Liver (tissue), 9 donors: ENCODE data around the gene GPR176. TPM values are rescaled to one million over a fixed set of nuclear protein-coding genes. Genes with fewer than 3 reads are reported as not detected.
A peak's percentile ranks its signal among the peaks of the same experiment; 100 is the strongest.

Source experiments
- DNase-seq: peaks from one replicate; pipeline ENCODE4 v3.0.0-alpha.2; 2017; ENCODE audit warnings: low spot score
- H3K27ac ChIP-seq, 2 donors: one replicate each; pipeline ENCODE4 v1.7.0; 2013; ENCODE audit warnings: inconsistent platforms in 2 of 2, low read length in 2 of 2, control low read depth in 1 of 2, low read depth in 1 of 2, mild to moderate bottlenecking in 1 of 2
- H3K27me3 ChIP-seq, 4 donors: one replicate each; pipeline versions ENCODE4 v1.6.1 to v1.7.0; 2013; ENCODE audit warnings: low read length in 3 of 4, inconsistent platforms in 1 of 4, mild to moderate bottlenecking in 1 of 4, moderate library complexity in 1 of 4; ENCODE audit not compliant: control insufficient read depth in 4 of 4, insufficient read depth in 4 of 4
- H3K36me3 ChIP-seq, 4 donors: one replicate each; pipeline versions ENCODE4 v1.6.1 to v1.7.0; 2013; ENCODE audit warnings: low read length in 3 of 4, mild to moderate bottlenecking in 3 of 4, low read depth in 1 of 4, moderate library complexity in 1 of 4; ENCODE audit not compliant: control insufficient read depth in 4 of 4, insufficient read depth in 3 of 4
- H3K4me1 ChIP-seq, 4 donors: one replicate each; pipeline versions ENCODE4 v1.6.1 to v1.7.0; 2013; ENCODE audit warnings: low read length in 3 of 4, mild to moderate bottlenecking in 3 of 4, moderate library complexity in 1 of 4; ENCODE audit not compliant: control insufficient read depth in 4 of 4, insufficient read depth in 4 of 4
- H3K4me3 ChIP-seq, 3 donors: one replicate each; pipeline versions ENCODE4 v1.6.1 to v1.7.0; 2013; ENCODE audit warnings: low read length in 3 of 3, control low read depth in 1 of 3, low read depth in 1 of 3, mild to moderate bottlenecking in 1 of 3
- H3K9ac ChIP-seq, 2 donors: one replicate each; pipeline ENCODE4 v1.7.0; 2013; ENCODE audit warnings: low read length in 2 of 2, mild to moderate bottlenecking in 2 of 2, moderate library complexity in 2 of 2, control low read depth in 1 of 2, low read depth in 1 of 2
- H3K9me3 ChIP-seq, 4 donors: one replicate each; pipeline versions ENCODE4 v1.6.1 to v1.7.0; 2013; ENCODE audit warnings: low read length in 3 of 4; ENCODE audit not compliant: control insufficient read depth in 4 of 4
- FOXA1 ChIP-seq: IDR thresholded peaks from 2 replicates; pipeline ENCODE4 v1.6.1; 2016; ENCODE audit warnings: antibody characterized with exemption
- FOXA2 ChIP-seq: IDR thresholded peaks from 2 replicates; pipeline ENCODE4 v1.6.1; 2016; ENCODE audit warnings: antibody characterized with exemption
- GABPA ChIP-seq, 2 donors: IDR thresholded peaks in 1 of 2; conservative IDR thresholded peaks in 1 of 2; 2 replicates each; pipeline ENCODE4 v1.6.1; 2016; ENCODE audit warnings: antibody characterized with exemption in 2 of 2, mild to moderate bottlenecking in 1 of 2, moderate library complexity in 1 of 2
- HNF4A ChIP-seq, 2 donors: conservative IDR thresholded peaks; 2 replicates each; pipeline ENCODE4 v1.6.1; 2016; ENCODE audit warnings: antibody characterized with exemption in 2 of 2, mild to moderate bottlenecking in 2 of 2
- HNF4G ChIP-seq: IDR thresholded peaks from 2 replicates; pipeline ENCODE4 v1.6.1; 2016; ENCODE audit warnings: antibody characterized with exemption
- JUND ChIP-seq, 2 donors: IDR thresholded peaks; 2 replicates each; pipeline ENCODE4 v1.6.1; 2016; ENCODE audit warnings: antibody characterized with exemption in 2 of 2
- NR2F2 ChIP-seq: IDR thresholded peaks from 2 replicates; pipeline ENCODE4 v1.6.1; 2016; ENCODE audit warnings: antibody characterized with exemption
- RXRA ChIP-seq, 2 donors: IDR thresholded peaks; 2 replicates each; pipeline ENCODE4 v1.6.1; 2017 to 2018; ENCODE audit warnings: antibody characterized with exemption in 2 of 2, mild to moderate bottlenecking in 1 of 2
- SP1 ChIP-seq: IDR thresholded peaks from 2 replicates; pipeline ENCODE4 v1.6.1; 2018; ENCODE audit warnings: antibody characterized with exemption, mild to moderate bottlenecking
- TAF1 ChIP-seq: conservative IDR thresholded peaks from 2 replicates; pipeline ENCODE4 v1.6.1; 2016; ENCODE audit warnings: antibody characterized with exemption, mild to moderate bottlenecking
- WGBS: extraction: QIAGEN DNeasy Blood & Tissue Kit; methylation state at CpG from one replicate; pipeline ENCODE4 v1.1.7; 2013; 5-methylcytosine and 5-hydroxymethylcytosine counted together
- polyA plus RNA-seq, 2 donors: library from polyadenylated mRNA; stranded (reverse) in 1 of 2; unstranded in 1 of 2; fragments of 200-250 nt in 1 of 2; fragments of >200 nt in 1 of 2; fragmentation: Nextera tagmentation in 1 of 2; extraction: Ambion mirVana in 1 of 2; gene quantifications; one replicate each; pipeline versions ENCODE4 v1.2.1 to v1.2.3, GENCODE V29; 2013 to 2015
- total RNA-seq, 2 donors: library from RNA; depleted of rRNA; stranded (reverse); fragments of >200 nt; gene quantifications; one replicate each; pipeline ENCODE4 v1.2.3, GENCODE V29; 2014
- TF ChIP-seq, protein P1 (sequence below): IDR thresholded peaks from 2 replicates; pipeline ENCODE4 v1.6.1; 2016; ENCODE audit warnings: antibody characterized with exemption, mild to moderate bottlenecking
- TF ChIP-seq, protein P2 (sequence below): IDR thresholded peaks from 2 replicates; pipeline ENCODE4 v1.6.1; 2016; ENCODE audit warnings: antibody characterized with exemption
- donor health status: healthy.
- donor health status: healthy.
- donor health status: healthy.
- donor health status: healthy.
- donor health status: healthy.

GPR176 gene
- total and polyA plus RNA-seq, 4 donors = 0.44 to 1.7 (median 1.4) TPM

DNA sequence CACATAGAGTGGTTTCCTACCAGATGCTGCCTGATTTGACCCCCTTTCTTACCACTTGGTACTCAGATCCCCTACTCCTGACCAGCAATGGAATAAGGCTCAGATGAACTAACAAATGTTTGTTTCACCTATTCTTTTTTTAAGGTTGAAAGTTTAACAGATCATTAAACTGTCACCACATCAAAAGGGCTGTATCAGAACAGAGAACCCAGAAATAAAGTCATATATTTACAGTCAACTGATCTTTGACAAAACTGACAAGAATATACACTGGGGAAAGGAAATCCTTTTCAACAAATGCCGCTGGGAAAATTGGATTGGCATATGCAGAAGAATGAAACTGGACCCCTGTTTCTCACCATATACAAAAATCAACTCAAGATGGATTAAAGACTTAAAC is 56.0 kb downstream of the GPR176 start:
- TF ChIP-seq RXRA (IDR thresholded peaks at IDR 0.05) (no peak), TAF1 (no peak), NR2F2 (no peak), FOXA1 (no peak), JUND (IDR thresholded peaks at IDR 0.05) (no peak), HNF4A (conservative IDR thresholded peaks at IDR 0.05) (no peak), GABPA (IDR thresholded peaks at IDR 0.05 in 1 of 2, conservative IDR thresholded peaks at IDR 0.05 in 1 of 2) (no peak), SP1 (no peak)
- TF ChIP-seq, protein P1, sequence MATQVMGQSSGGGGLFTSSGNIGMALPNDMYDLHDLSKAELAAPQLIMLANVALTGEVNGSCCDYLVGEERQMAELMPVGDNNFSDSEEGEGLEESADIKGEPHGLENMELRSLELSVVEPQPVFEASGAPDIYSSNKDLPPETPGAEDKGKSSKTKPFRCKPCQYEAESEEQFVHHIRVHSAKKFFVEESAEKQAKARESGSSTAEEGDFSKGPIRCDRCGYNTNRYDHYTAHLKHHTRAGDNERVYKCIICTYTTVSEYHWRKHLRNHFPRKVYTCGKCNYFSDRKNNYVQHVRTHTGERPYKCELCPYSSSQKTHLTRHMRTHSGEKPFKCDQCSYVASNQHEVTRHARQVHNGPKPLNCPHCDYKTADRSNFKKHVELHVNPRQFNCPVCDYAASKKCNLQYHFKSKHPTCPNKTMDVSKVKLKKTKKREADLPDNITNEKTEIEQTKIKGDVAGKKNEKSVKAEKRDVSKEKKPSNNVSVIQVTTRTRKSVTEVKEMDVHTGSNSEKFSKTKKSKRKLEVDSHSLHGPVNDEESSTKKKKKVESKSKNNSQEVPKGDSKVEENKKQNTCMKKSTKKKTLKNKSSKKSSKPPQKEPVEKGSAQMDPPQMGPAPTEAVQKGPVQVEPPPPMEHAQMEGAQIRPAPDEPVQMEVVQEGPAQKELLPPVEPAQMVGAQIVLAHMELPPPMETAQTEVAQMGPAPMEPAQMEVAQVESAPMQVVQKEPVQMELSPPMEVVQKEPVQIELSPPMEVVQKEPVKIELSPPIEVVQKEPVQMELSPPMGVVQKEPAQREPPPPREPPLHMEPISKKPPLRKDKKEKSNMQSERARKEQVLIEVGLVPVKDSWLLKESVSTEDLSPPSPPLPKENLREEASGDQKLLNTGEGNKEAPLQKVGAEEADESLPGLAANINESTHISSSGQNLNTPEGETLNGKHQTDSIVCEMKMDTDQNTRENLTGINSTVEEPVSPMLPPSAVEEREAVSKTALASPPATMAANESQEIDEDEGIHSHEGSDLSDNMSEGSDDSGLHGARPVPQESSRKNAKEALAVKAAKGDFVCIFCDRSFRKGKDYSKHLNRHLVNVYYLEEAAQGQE = no peak
- TF ChIP-seq, protein P2, sequence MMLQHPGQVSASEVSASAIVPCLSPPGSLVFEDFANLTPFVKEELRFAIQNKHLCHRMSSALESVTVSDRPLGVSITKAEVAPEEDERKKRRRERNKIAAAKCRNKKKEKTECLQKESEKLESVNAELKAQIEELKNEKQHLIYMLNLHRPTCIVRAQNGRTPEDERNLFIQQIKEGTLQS = no peak
- Histone ChIP-seq H3K9me3 (no peaks in the 10 kb centered on the region), H3K9ac (no peak overlapping the region), H3K4me3 (no peak overlapping the region), H3K4me1 (peaks cover 0 to 8% (median 2%) of the 10 kb centered on the region in 4 donors), H3K27me3 (no peaks in the 10 kb centered on the region), H3K36me3 (no peaks in the 10 kb centered on the region), H3K27ac (no peak overlapping the region)
- WGBS = 91% methylated on average over 1 of the region's 1 CpG
- no peak for DNase-seq

DNA sequence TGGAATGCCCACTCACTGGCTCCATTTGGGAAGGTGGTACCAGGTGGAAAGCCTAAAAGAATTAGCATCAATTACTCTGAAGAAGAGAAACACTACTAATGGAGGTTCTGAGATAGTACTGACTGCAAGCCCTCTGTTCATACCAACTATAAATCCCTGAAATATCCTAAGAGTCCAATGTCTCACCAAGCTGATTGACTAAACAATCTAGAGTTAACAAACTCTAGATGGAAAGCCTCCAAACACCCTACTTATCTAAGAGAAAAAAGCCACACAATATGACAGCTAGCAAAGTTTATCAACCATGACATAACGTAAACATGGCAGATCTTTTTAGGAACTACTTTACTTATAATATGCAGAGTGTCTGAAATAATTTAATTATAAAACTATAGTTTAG is 59.2 kb downstream of the GPR176 start:
- Histone ChIP-seq H3K36me3 (no peaks in the 10 kb centered on the region), H3K27ac (peak overlapping the region in 1 of 2 donors; percentile 49), H3K9ac (no peak overlapping the region), H3K4me3 (no peak overlapping the region), H3K27me3 (no peaks in the 10 kb centered on the region), H3K4me1 (peaks cover 0 to 8% (median 2%) of the 10 kb centered on the region in 4 donors), H3K9me3 (no peaks in the 10 kb centered on the region)
- 40% methylated on average over 1 of the region's 1 CpG for WGBS
- TF ChIP-seq HNF4A (conservative IDR thresholded peaks at IDR 0.05) (peak; percentile 58 to 60), HNF4G (peak; percentile 23), FOXA2 (peak; percentile 50), SP1 (peak; percentile 71)
- TF ChIP-seq, protein P1 = no peak
- DNase-seq = no peak
